Upper lobe of left lung (tissue), 4 donors: ENCODE data around the gene CENPF.

ENCODE experiments used
- CTCF ChIP-seq, 6 experiments: fragments of 450-650 bp in 4 of 6; fragments of 200-600 bp in 2 of 6; sonication (generic) in 2 of 6; IDR thresholded peaks; one replicate each; pipeline ENCODE4 v1.5.1; 2016 to 2019; ENCODE audit warnings: antibody characterized with exemption in 6 of 6
- EP300 ChIP-seq, 4 donors: sonication (generic); formaldehyde crosslinking; IDR thresholded peaks; one replicate each; pipeline ENCODE4 v1.5.1; 2017; ENCODE audit warnings: antibody characterized with exemption in 4 of 4, control low read depth in 2 of 4
- POLR2A ChIP-seq, 4 donors: fragments of 450-650 bp; IDR thresholded peaks; one replicate each; pipeline ENCODE4 v1.5.1; 2016 to 2017; ENCODE audit warnings: antibody characterized with exemption in 4 of 4, mild to moderate bottlenecking in 2 of 4
- POLR2AphosphoS5 ChIP-seq, 2 donors: sonication (generic); formaldehyde crosslinking; IDR thresholded peaks; one replicate each; pipeline ENCODE4 v1.5.1; 2017; ENCODE audit warnings: antibody characterized with exemption in 2 of 2

DNA sequence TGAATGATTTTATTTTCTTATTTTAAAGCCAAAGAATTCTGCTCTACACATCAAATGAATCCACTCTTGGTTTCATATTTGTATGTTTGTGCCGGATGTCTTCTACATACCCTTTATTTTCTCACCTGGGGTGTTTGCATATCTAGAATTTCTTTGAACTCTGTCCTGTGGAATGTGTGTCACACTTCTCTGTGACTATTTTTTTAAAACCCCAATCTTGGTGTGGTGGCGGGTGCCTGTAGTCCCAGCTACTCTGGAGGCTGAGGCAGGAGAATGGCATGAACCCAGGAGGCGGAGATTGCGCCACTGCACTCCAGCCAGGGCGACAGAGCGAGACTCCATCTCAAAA lies 35.4 kb downstream of the CENPF start:
- no peak for TF ChIP-seq CTCF (IDR thresholded peaks at IDR 0.05)
- no peak for TF ChIP-seq POLR2A (IDR thresholded peaks at IDR 0.05)
- no peak for TF ChIP-seq POLR2AphosphoS5 (IDR thresholded peaks at IDR 0.05)
- TF ChIP-seq EP300 (IDR thresholded peaks at IDR 0.05) = no peak
